Stimulated activated naive CD8-positive, alpha-beta T cell treated with anti-CD3 and anti-CD28 coated beads, Interleukin-15, Interleukin-2, amounts not matched to agents 100 ng/mL and 50 ng/mL, for 24 hours (primary cell): ENCODE data around the gene TBX19.
"Not testable (repeated sequence)": the region's sequence is repeated elsewhere in the genome, so short reads cannot be mapped to it uniquely, and the experiment has no call there.

Experiments
- H3K27ac Mint-ChIP-seq: one replicate; pipeline ENCODE4 v1.8.0; 2021; ENCODE audit warnings: mild to moderate bottlenecking, mixed read lengths
- H3K27me3 Mint-ChIP-seq: one replicate; pipeline ENCODE4 v1.8.0; 2021; ENCODE audit warnings: mixed read lengths
- H3K36me3 Mint-ChIP-seq: one replicate; pipeline ENCODE4 v1.8.0; 2021; ENCODE audit warnings: low read depth, mixed read lengths
- H3K4me1 Mint-ChIP-seq: one replicate; pipeline ENCODE4 v1.8.0; 2021; ENCODE audit warnings: low read depth, mixed read lengths
- H3K4me3 Mint-ChIP-seq: one replicate; pipeline ENCODE4 v1.8.0; 2021; ENCODE audit warnings: mild to moderate bottlenecking, mixed read lengths
- H3K9me3 Mint-ChIP-seq: one replicate; pipeline ENCODE4 v1.8.0; 2021; ENCODE audit warnings: mixed read lengths

The TBX19 gene

GRCh38 chr1:168347630-168348029 lies 67.0 kb downstream of the TBX19 start:
- Mint-ChIP-seq H3K4me1 (peaks cover 21% of the 10 kb centered on the region), H3K9me3 (no peaks in the 10 kb centered on the region), H3K36me3 (no peaks in the 10 kb centered on the region), H3K4me3 (peak overlapping the region; percentile 86), H3K27me3 (no peaks in the 10 kb centered on the region), H3K27ac (peak overlapping the region; percentile 94)

GRCh38 chr1:168348146-168348709 lies 67.6 kb downstream of the TBX19 start:
- H3K27ac Mint-ChIP-seq, result peak overlapping the region; percentile 94

DNA sequence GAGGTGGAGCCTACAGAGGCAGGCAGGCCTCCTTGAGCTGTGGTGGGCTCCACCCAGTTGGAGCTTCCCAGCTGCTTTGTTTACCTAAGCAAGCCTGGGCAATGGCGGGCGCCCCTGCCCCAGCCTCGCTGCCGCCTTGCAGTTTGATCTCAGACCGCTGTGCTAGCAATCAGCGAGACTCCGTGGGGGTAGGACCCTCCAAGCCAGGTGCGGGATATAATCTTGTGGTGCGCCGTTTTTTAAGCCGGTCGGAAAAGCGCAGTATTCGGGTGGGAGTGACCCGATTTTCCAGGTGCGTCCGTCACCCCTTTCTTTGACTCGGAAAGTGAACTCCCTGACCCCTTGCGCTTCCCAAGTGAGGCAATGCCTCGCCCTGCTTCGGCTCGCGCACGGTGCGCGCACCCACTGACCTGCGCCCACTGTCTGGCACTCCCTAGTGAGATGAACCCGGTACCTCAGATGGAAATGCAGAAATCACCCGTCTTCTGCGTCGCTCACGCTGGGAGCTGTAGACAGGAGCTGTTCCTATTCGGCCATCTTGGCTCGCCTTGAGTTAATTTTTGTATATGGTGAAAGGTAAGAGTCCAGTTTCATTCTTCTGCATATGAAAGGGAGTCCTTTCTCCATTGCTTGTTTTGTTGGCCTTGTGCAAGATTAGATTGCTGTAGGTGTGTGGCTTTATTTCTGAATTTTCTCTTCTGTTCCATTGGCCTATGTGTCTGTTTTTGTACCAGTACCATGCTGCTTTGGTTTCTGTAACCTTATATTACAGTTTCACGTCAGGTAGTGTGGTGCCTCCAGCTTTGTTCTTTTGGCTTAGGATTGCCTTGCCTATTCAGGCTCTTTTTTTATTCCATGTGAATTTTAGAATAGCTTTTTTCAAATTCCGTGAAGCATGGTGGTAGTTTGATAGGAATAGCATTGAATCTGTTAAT lies 73.9 kb downstream of the TBX19 start:
- H3K9me3 Mint-ChIP-seq, H3K4me3 Mint-ChIP-seq: not testable (repeated sequence)

More at GRCh38 chr1:168348146-168348709, 67.6 kb downstream of the TBX19 start:
- Mint-ChIP-seq H3K9me3 (no peaks in the 10 kb centered on the region), H3K27me3 (no peaks in the 10 kb centered on the region), H3K36me3 (no peaks in the 10 kb centered on the region), H3K4me1 (peaks cover 15% of the 10 kb centered on the region), H3K4me3 (peak overlapping the region; percentile 86)

GRCh38 chr1:168360151-168361021 lies 79.7 kb downstream of the TBX19 start:
- Mint-ChIP-seq H3K9me3 (no peaks in the 10 kb centered on the region), H3K27ac (no peak overlapping the region), H3K4me3 (no peak overlapping the region), H3K27me3 (no peaks in the 10 kb centered on the region), H3K36me3 (no peaks in the 10 kb centered on the region), H3K4me1 (peaks cover 40% of the 10 kb centered on the region)

More for the DNA sequence above, 73.9 kb downstream of the TBX19 start:
- not testable (repeated sequence) for H3K27me3 Mint-ChIP-seq, H3K4me1 Mint-ChIP-seq, H3K27ac Mint-ChIP-seq, H3K36me3 Mint-ChIP-seq

GRCh38 chr1:168361252-168361651 lies 80.6 kb downstream of the TBX19 start:
- H3K4me1 Mint-ChIP-seq, result peaks cover 40% of the 10 kb centered on the region
- no peaks in the 10 kb centered on the region for H3K27me3 Mint-ChIP-seq
- H3K36me3 Mint-ChIP-seq, result no peaks in the 10 kb centered on the region
- no peak overlapping the region for H3K27ac Mint-ChIP-seq
- H3K4me3 Mint-ChIP-seq, result no peak overlapping the region
- H3K9me3 Mint-ChIP-seq, result no peaks in the 10 kb centered on the region

- Mint-ChIP-seq H3K27me3 (no peaks in the 10 kb centered on the region), H3K36me3 (no peaks in the 10 kb centered on the region), H3K4me1 (peaks cover 40% of the 10 kb centered on the region), H3K27ac (peak overlapping the region; percentile 83), H3K9me3 (no peaks in the 10 kb centered on the region), H3K4me3 (peak overlapping the region; percentile 71)
Measured at GRCh38 chr1:168362991-168363390, 82.3 kb downstream of the TBX19 start.
